ENCODE measurements around the gene TUT7. TPM values are rescaled to one million over a fixed set of nuclear protein-coding genes. Genes with fewer than 3 reads are reported as not detected.

The TUT7 gene
- total and polyA plus RNA-seq, 4 donors: 15.5 to 47.7 (median 26.2) TPM

- no peak for DNase-seq
- H3K27me3 ChIP-seq (ENCODE audit: control insufficient read depth in 3 of 3, insufficient read depth in 3 of 3, low read length in 2 of 3): no peaks in the 10 kb centered on the region
- peaks cover 0 to 16% (median 8%) of the 10 kb centered on the region in 4 donors for H3K36me3 ChIP-seq (ENCODE audit: control insufficient read depth in 4 of 4, insufficient read depth in 4 of 4, low read length in 4 of 4)
- no peaks in the 10 kb centered on the region for H3K9me3 ChIP-seq (ENCODE audit: control insufficient read depth in 4 of 4, insufficient read depth in 3 of 4, low read length in 3 of 4)
- H3K4me1 ChIP-seq (ENCODE audit: control insufficient read depth in 5 of 5, insufficient read depth in 5 of 5, low read length in 5 of 5): peaks cover 4 to 22% (median 10%) of the 10 kb centered on the region in 5 donors
- no peak for ATAC-seq (ENCODE audit: insufficient read depth, low FRiP score)
- no peak overlapping the region for H3K9ac ChIP-seq (ENCODE audit: insufficient read depth in 1 of 2, low read length in 2 of 2)
- H3K4me3 ChIP-seq: no peak overlapping the region
- WGBS, 2 donors: 60 to 78% methylated on average over 6 of the region's 6 CpGs
- TF ChIP-seq CTCF (IDR thresholded peaks at IDR 0.05; ENCODE audit: control extremely low read depth, extremely low read depth): no peak
- no peak overlapping the region for H3K27ac ChIP-seq (ENCODE audit: low read depth in 1 of 2, low read length in 1 of 2)
Measured at GRCh38 chr9:86351880-86352279, 2.3 kb downstream of the TUT7 start.

- 67 to 77% methylated on average over 12 of the region's 12 CpGs for WGBS, 2 donors
- H3K9ac ChIP-seq (ENCODE audit: insufficient read depth in 1 of 2, low read length in 2 of 2): no peak overlapping the region
Measured at GRCh38 chr9:86350006-86350760, 4.0 kb downstream of the TUT7 start.

GRCh38 chr9:86349271-86349670 lies 4.9 kb downstream of the TUT7 start:
- ATAC-seq (ENCODE audit: insufficient read depth, low FRiP score) (no peak), DNase-seq (peak in 2 of 3 donors; percentile 61 to 63)
- Histone ChIP-seq H3K27me3 (ENCODE audit: control insufficient read depth in 3 of 3, insufficient read depth in 3 of 3, low read length in 2 of 3) (no peaks in the 10 kb centered on the region), H3K36me3 (ENCODE audit: control insufficient read depth in 4 of 4, insufficient read depth in 4 of 4, low read length in 4 of 4) (peaks cover 4 to 35% (median 23%) of the 10 kb centered on the region in 4 donors), H3K4me3 (no peak overlapping the region), H3K4me1 (ENCODE audit: control insufficient read depth in 5 of 5, insufficient read depth in 5 of 5, low read length in 5 of 5) (peaks cover 5 to 22% (median 10%) of the 10 kb centered on the region in 5 donors), H3K9me3 (ENCODE audit: control insufficient read depth in 4 of 4, insufficient read depth in 3 of 4, low read length in 3 of 4) (no peaks in the 10 kb centered on the region), H3K27ac (ENCODE audit: low read depth in 1 of 2, low read length in 1 of 2) (no peak overlapping the region), H3K9ac (ENCODE audit: insufficient read depth in 1 of 2, low read length in 2 of 2) (no peak overlapping the region)
- WGBS, 2 donors: 71 to 83% methylated on average over 3 of the region's 3 CpGs
- no peak for TF ChIP-seq CTCF (IDR thresholded peaks at IDR 0.05; ENCODE audit: control extremely low read depth, extremely low read depth)

More at GRCh38 chr9:86350006-86350760, 4.0 kb downstream of the TUT7 start:
- H3K36me3 ChIP-seq (ENCODE audit: control insufficient read depth in 4 of 4, insufficient read depth in 4 of 4, low read length in 4 of 4): peaks cover 4 to 26% (median 17%) of the 10 kb centered on the region in 4 donors
- peaks cover 5 to 22% (median 10%) of the 10 kb centered on the region in 5 donors for H3K4me1 ChIP-seq (ENCODE audit: control insufficient read depth in 5 of 5, insufficient read depth in 5 of 5, low read length in 5 of 5)
- no peaks in the 10 kb centered on the region for H3K27me3 ChIP-seq (ENCODE audit: control insufficient read depth in 3 of 3, insufficient read depth in 3 of 3, low read length in 2 of 3)
- TF ChIP-seq CTCF (IDR thresholded peaks at IDR 0.05; ENCODE audit: control extremely low read depth, extremely low read depth): no peak
- no peak overlapping the region for H3K27ac ChIP-seq (ENCODE audit: low read depth in 1 of 2, low read length in 1 of 2)
- no peak for ATAC-seq (ENCODE audit: insufficient read depth, low FRiP score)
- no peaks in the 10 kb centered on the region for H3K9me3 ChIP-seq (ENCODE audit: control insufficient read depth in 4 of 4, insufficient read depth in 3 of 4, low read length in 3 of 4)
- DNase-seq: no peak
- no peak overlapping the region for H3K4me3 ChIP-seq

All from lung (tissue), 12 donors.